ENCODE results near the gene AGPAT3. TPM values are rescaled to one million over a fixed set of nuclear protein-coding genes. Genes with fewer than 3 reads are reported as not detected.
"Not testable (repeated sequence)": the region's sequence is repeated elsewhere in the genome, so short reads cannot be mapped to it uniquely, and the experiment has no call there.

Gene AGPAT3
- total RNA-seq, 4 donors from 2014 or later, result 28.0 to 36.5 (median 32.2) TPM

GRCh38 chr21:43842742-43843141 is 22.3 kb upstream of the AGPAT3 start:
- Histone ChIP-seq H3K27ac (replicated peaks in 1 of 4) (no peak overlapping the region), H3K36me3 (no peaks in the 10 kb centered on the region), H3K27me3 (no peaks in the 10 kb centered on the region), H3K4me1 (no peaks in the 10 kb centered on the region), H3K4me3 (no peak overlapping the region), H3K9me3 (no peaks in the 10 kb centered on the region)
- intact Hi-C loops (cut with DNase I), result no loop called here
- no peak for TF ChIP-seq POLR2AphosphoS5 (IDR thresholded peaks at IDR 0.05)
- no peak for TF ChIP-seq EP300 (IDR thresholded peaks at IDR 0.05)
- TF ChIP-seq POLR2A (IDR thresholded peaks at IDR 0.05; ENCODE audit: low read depth), result no peak
- no peak for TF ChIP-seq CTCF (IDR thresholded peaks at IDR 0.05)
- no peak for DNase-seq (ENCODE audit: extremely low spot score)
- WGBS, result 70% methylated on average over 2 of the region's 2 CpGs

GRCh38 chr21:43844906-43845305 is 20.1 kb upstream of the AGPAT3 start:
- H3K36me3 ChIP-seq; H3K4me3 ChIP-seq; H3K27me3 ChIP-seq; H3K27ac ChIP-seq (replicated peaks in 1 of 4); H3K4me1 ChIP-seq; H3K9me3 ChIP-seq; DNase-seq (ENCODE audit: extremely low spot score); intact Hi-C loops (cut with DNase I): not testable (repeated sequence)
- WGBS, result 68% methylated on average over 5 of the region's 5 CpGs

DNA sequence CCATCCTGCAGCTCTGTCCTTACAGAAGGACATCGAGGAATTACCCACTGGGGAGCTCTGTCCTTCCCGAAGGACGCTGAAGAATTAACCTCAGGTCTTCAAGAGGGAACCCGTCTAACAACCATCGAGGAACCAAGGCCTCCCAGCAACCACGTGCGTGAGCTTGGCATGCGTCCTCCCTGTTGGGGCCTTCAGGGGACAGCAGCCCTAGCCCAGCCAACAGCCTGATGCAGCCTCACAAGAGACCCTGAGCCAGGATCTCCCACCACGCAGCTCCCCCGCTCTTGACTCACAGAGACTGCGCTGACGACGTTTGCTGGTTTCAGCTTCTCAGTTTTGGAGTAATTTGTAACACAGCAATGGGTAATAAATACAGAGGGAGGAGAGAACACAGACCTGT is 19.6 kb upstream of the AGPAT3 start:
- no peak overlapping the region for H3K4me3 ChIP-seq
- no peak for DNase-seq (ENCODE audit: extremely low spot score)
- 87% methylated on average over 13 of the region's 13 CpGs for WGBS
- intact Hi-C loops (cut with DNase I), result no loop called here
- no peaks in the 10 kb centered on the region for H3K36me3 ChIP-seq
- H3K9me3 ChIP-seq, result no peaks in the 10 kb centered on the region
- H3K4me1 ChIP-seq, result no peaks in the 10 kb centered on the region
- no peak for TF ChIP-seq POLR2AphosphoS5 (IDR thresholded peaks at IDR 0.05)
- TF ChIP-seq CTCF (IDR thresholded peaks at IDR 0.05), result no peak
- no peak for TF ChIP-seq EP300 (IDR thresholded peaks at IDR 0.05)
- no peak for TF ChIP-seq POLR2A (IDR thresholded peaks at IDR 0.05; ENCODE audit: low read depth)
- no peaks in the 10 kb centered on the region for H3K27me3 ChIP-seq
- no peak overlapping the region for H3K27ac ChIP-seq (replicated peaks in 1 of 4)

- Histone ChIP-seq H3K4me3 (no peak overlapping the region), H3K27ac (replicated peaks in 1 of 4) (no peak overlapping the region), H3K9me3 (no peaks in the 10 kb centered on the region), H3K27me3 (no peaks in the 10 kb centered on the region), H3K4me1 (no peaks in the 10 kb centered on the region), H3K36me3 (no peaks in the 10 kb centered on the region)
- WGBS, result 95% methylated on average over 6 of the region's 6 CpGs
- intact Hi-C loops (cut with DNase I), result no loop called here
- TF ChIP-seq POLR2A (IDR thresholded peaks at IDR 0.05; ENCODE audit: low read depth), result no peak
- no peak for TF ChIP-seq CTCF (IDR thresholded peaks at IDR 0.05)
- TF ChIP-seq POLR2AphosphoS5 (IDR thresholded peaks at IDR 0.05), result no peak
- TF ChIP-seq EP300 (IDR thresholded peaks at IDR 0.05), result no peak
- no peak for DNase-seq (ENCODE audit: extremely low spot score)
Observed at GRCh38 chr21:43846430-43846829, 18.6 kb upstream of the AGPAT3 start.

DNA sequence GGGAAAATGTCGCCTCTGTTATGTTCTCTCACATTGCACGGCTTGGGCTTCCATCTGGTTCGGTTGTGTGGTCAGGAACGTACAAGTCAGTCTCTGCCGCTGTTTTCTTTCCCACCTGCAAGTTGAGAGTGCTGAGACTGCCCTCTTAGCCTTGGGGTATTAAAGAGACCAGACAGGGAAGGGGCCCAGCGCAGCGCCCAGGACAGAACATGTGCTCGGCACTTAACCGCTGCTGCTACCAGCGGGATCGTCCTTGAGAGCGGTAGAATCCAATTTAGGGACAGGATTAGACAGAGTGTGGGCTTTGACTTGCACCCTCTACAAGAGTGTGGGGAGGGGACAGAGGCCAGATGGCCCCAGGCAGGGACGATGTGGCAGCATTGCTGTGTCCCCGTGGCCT is 17.7 kb upstream of the AGPAT3 start:
- Histone ChIP-seq H3K4me3 (no peak overlapping the region), H3K27ac (replicated peaks in 1 of 4) (no peak overlapping the region), H3K4me1 (no peaks in the 10 kb centered on the region), H3K27me3 (no peaks in the 10 kb centered on the region), H3K36me3 (no peaks in the 10 kb centered on the region), H3K9me3 (no peaks in the 10 kb centered on the region)
- WGBS, result over 99% methylated on average over 12 of the region's 14 CpGs
- no peak for TF ChIP-seq POLR2A (IDR thresholded peaks at IDR 0.05; ENCODE audit: low read depth)
- no peak for TF ChIP-seq CTCF (IDR thresholded peaks at IDR 0.05)
- TF ChIP-seq EP300 (IDR thresholded peaks at IDR 0.05), result no peak
- no peak for TF ChIP-seq POLR2AphosphoS5 (IDR thresholded peaks at IDR 0.05)
- intact Hi-C loops (cut with DNase I), result no loop called here
- DNase-seq (ENCODE audit: extremely low spot score), result no peak

Measured in esophagus muscularis mucosa (tissue), 4 donors.